ENCODE results near the gene SDCBP2. TPM values are rescaled to one million over a fixed set of nuclear protein-coding genes. Genes with fewer than 3 reads are reported as not detected.

Gene SDCBP2
- total RNA-seq, 2 donors from 2014 or later = 4.9 to 18.5 TPM

DNA sequence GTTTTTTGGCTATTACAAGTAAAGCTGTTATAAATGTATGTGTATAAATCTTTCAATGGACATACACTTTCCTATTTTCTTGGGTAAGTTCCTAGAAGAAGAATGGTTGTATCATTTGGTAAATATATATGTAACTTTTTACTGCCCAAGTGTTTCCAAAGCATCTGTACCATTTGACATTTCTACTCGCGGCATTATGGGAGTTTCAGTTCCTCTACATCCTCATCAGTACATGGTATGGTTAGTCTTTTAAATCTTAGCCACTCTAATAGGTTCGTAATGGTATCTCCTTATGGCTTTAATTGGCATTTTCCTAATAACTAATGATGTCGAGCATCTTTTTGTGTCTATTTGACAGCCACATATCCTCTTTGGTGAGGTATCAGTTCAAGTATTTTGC lies 49.9 kb downstream of the SDCBP2 start:
- Mint-ChIP-seq H3K9me3 (no peaks in the 10 kb centered on the region), H3K36me3 (no peaks in the 10 kb centered on the region), H3K27ac (no peak overlapping the region)
- ATAC-seq (no peak), DNase-seq (ENCODE audit: low spot score in 2 of 2) (no peak)

DNA sequence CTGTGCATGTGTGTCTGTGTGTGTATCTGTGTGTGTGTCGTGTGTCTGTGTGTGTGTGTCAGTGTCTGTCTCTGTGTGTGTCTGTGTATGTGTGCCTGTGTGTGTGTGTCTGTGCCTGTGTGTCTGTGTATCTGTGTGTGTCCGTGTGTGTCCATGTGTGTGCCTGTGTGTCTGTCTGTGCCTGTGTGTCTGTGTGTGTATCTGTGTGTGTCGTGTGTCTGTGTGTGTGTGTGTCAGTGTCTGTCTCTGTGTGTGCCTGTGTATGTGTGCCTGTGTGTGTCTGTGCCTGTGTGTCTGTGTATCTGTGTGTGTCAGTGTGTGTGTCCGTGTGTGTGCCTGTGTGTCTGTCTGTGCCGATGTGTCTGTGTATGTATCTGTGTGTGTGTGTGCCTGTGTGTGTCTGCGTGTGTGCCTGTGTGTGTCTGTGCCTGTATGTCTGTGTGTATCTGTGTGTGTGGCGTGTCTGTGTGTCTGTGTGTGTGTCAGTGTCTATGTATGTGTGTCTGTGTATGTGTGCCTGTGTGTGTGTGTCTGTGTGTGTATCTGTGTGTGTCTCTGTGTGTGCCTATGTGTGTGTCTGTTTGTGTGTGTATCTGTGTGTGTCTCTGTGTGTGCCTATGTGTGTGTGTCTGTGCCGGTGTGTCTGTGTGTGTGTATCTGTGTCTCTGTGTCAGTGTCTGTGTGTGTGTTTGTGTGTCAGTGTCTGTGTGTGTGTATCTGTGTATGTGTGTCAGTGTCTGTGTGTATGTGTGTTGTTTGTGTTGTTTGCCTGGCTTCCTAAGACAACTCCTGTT lies 51.2 kb downstream of the SDCBP2 start:
- Mint-ChIP-seq H3K27ac (no peak overlapping the region), H3K36me3 (no peaks in the 10 kb centered on the region), H3K9me3 (no peaks in the 10 kb centered on the region)
- no peak for DNase-seq (ENCODE audit: low spot score in 2 of 2)
- no peak for ATAC-seq

DNA sequence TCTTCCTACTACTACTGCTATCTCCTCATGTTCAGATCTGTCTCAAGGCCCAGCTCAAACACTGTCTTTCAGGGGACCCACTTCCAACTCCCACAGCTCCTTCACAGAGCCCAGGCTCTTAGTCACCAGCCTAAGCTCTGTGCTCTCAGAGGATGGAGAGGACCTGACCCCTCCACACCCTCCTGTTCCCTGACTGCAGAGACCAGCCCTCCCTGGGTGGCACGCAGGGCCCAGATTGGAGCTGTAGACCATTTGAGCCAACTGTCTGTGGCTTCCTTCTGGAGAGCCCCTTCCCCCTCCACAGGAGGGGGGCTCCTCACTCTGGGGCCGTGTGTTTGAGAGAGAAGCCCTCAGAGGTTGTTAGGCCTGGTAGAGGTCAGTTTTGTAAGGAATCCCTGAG lies 53.0 kb downstream of the SDCBP2 start:
- peak overlapping the region in 1 of 2 donors; percentile 80 for H3K27ac Mint-ChIP-seq
- no peaks in the 10 kb centered on the region for H3K36me3 Mint-ChIP-seq
- DNase-seq (ENCODE audit: low spot score in 2 of 2) (no peak), ATAC-seq (peak in 1 of 2 donors; percentile 28)
- H3K9me3 Mint-ChIP-seq = no peaks in the 10 kb centered on the region

DNA sequence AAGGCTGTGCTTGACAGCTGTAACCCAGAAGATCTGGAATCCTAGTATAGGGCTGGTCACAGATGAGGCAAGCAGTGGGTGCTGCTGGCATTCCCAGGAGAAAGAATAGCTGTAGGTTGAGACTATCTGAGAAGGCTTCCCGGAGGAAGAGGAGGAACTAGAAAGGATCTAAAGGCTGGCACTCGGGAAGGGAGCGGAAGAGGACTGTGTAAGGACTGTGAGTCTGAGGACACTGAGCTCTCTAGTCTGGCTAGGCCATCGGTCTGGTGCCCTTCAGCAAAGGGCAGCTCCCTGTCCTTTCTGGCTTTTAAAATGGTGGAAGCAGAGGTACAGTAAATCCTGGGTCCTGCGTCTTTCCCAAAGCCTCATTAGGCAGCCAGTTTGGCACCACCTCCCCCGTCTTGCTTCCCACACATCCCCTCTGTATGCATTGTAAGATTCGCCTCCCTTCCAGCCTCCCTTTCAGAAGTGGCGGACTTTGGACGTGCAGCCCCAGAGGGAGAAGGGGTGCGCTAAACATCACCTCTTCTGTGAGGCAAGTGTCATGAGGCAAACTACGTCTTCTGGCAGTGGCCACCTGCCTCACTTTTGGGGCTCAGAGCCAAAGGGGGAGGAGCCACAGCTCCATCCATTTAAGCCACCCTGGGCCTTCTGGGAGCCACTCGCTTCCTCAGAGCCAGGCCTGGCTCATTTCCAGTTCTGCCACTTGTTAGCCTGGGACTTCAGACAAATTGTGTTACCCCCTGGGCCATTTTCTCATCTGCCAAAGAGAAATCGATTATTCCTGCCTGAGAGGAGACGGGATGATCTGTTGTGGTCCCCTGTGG lies 54.2 kb downstream of the SDCBP2 start:
- Mint-ChIP-seq H3K9me3 (no peaks in the 10 kb centered on the region), H3K36me3 (no peaks in the 10 kb centered on the region), H3K27ac (no peak overlapping the region)
- DNase-seq (ENCODE audit: low spot score in 2 of 2) = no peak
- no peak for ATAC-seq

DNA sequence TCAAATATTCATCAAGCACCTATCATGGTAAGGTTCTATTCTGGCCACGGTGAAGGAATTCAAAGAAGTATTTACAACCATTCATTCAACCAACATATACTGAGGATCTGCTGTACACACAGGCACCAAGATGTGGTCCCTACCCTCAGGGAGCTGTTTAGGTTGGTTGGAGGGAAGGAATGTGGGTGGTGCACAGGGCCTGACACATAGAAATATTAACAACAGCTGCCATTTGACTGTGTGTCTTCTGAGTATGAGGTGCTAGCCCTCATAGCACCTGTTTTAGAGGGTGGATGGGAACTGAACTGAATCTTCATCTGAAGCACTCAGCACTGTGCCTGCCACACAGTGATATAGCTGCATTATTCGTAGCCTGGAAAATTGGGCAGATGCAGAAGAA lies 55.6 kb downstream of the SDCBP2 start:
- DNase-seq (ENCODE audit: low spot score in 2 of 2) (no peak), ATAC-seq (no peak)
- H3K9me3 Mint-ChIP-seq = no peaks in the 10 kb centered on the region
- no peaks in the 10 kb centered on the region for H3K36me3 Mint-ChIP-seq
- no peak overlapping the region for H3K27ac Mint-ChIP-seq

DNA sequence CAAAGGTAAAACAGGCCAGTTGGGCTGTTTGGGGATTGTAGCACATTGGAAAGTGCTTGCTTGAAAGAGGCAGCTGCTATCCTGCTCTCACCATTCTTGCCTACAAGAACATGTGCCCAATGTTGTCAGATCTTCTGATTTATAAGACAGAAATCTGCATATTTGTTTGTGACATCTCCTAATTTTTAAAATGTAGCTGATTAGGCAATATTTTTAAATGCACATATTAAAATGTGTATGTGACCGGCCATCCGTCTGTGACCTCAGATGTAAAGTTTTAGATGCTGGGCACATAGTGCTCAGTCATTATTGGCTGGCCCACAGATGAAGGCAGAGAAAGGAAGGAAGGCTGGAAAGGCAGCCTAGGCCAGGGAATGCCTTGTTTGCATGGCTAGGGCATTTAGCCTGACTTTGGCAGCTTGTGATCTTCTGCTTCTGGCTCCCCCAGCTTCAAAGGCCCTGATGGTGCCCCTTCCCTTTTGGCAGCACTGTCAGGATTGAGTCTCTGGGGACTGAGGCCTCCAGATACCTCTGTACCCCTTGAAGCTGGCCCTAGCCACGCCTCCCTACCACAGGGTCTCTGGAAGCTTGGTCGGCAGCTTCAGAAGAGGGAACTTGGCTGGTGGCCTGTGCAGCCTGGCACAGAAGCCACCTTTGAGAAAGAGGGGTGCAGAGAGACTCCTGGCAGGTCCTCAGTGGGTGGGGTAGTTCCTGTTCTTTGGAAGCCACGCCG lies 56.4 kb downstream of the SDCBP2 start:
- Mint-ChIP-seq H3K36me3 (no peaks in the 10 kb centered on the region), H3K27ac (no peak overlapping the region), H3K9me3 (no peaks in the 10 kb centered on the region)
- ATAC-seq (no peak), DNase-seq (ENCODE audit: low spot score in 2 of 2) (no peak)

DNA sequence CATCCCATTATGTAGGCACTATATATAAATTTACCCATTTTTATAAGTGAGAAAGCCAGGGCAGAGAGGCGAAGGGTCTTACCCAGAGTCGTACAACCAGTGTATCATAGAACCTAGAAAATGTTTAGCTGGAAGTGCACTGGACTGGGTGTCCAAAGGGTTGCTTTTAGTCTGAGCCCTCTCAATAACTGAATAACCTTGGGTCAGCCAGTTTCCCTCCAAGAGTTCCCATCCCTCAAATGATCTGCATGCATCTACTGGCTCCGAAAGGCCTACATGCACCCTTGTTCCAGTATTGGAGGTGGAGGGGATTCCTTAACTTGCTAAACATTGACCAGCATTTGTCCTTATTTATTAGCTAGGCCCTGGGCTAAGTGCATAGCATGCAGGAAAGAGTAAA lies 59.1 kb downstream of the SDCBP2 start:
- no peaks in the 10 kb centered on the region for H3K9me3 Mint-ChIP-seq
- no peak for DNase-seq (ENCODE audit: low spot score in 2 of 2)
- H3K36me3 Mint-ChIP-seq = no peaks in the 10 kb centered on the region
- no peak overlapping the region for H3K27ac Mint-ChIP-seq
- no peak for ATAC-seq

DNA sequence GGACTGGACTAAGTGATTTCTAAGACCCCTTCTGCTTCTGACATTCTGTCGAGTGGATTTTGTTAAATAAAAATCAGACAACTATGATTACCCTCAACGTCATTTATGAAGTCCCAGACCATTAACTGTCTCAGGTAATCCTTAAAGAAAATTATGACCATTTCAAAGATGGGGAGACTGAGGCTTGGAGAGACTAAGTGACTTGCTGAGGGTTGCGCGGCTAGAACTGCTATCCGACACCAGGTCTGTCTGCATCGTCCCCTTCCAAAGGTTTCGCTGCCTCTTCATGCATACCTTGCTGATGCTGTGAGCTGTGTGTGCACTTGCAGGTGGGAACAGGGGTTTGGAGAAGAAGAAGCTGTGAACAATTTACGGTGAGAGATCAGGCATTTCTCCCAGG lies 59.7 kb downstream of the SDCBP2 start:
- ATAC-seq (no peak), DNase-seq (ENCODE audit: low spot score in 2 of 2) (no peak)
- no peaks in the 10 kb centered on the region for H3K36me3 Mint-ChIP-seq
- no peaks in the 10 kb centered on the region for H3K9me3 Mint-ChIP-seq
- H3K27ac Mint-ChIP-seq = peak overlapping the region in 1 of 2 donors; percentile 7

DNA sequence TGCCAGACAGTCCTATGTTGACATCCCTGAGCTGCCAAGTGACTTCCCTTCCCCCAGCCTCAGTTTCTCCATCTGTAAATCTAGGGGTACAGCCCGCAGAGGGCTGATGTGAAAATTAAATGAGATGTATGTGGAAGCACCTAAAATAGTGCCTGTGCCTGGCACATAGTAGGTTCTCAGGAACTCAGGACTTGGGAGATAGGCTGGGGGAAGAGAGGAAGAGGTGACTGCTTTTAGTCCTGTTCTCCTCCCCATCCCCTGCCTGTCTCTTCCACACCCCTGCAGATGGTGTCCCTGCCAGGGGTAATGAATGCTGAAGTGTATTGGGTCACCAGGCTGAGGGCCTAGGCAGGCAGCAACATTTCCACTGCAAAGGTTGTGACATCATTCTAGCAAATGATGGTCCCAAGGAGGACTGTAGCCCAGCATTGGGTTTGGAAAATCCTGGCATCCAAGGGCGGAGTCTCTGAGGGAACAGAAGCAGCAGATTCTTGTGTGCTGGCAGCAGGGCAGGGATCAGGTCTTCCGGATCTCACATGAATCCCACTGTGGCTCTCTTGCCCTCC lies 61.0 kb downstream of the SDCBP2 start:
- DNase-seq (ENCODE audit: low spot score in 2 of 2) = no peak
- no peak for ATAC-seq

DNA sequence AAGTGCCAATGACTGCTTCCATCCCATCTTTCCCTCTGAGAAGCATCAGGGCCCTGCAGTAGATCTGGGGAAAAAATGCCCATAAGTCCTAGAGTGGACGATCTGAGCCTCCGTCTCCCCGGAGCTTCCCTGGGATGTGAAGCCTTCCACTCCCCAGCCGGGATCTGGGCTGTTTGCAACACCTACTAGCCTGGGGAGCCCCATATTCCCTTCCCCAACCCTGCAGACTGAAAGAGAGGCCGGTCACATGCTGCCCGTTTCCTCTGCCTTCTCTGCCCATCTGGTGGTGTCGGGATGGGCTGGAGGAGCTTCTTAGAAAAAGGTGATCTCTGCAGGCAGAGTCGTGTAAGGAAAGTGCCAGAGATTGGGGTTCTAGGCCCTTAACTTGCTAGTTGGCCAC lies 61.8 kb downstream of the SDCBP2 start:
- DNase-seq (ENCODE audit: low spot score in 2 of 2) (no peak), ATAC-seq (no peak)
- Mint-ChIP-seq H3K27ac (no peak overlapping the region), H3K36me3 (peaks cover 0 to 13% of the 10 kb centered on the region in 2 donors), H3K9me3 (no peaks in the 10 kb centered on the region)

More for the DNA sequence above, 61.0 kb downstream of the SDCBP2 start:
- no peak overlapping the region for H3K27ac Mint-ChIP-seq
- peaks cover 0 to 6% of the 10 kb centered on the region in 2 donors for H3K36me3 Mint-ChIP-seq
- H3K9me3 Mint-ChIP-seq = no peaks in the 10 kb centered on the region

DNA sequence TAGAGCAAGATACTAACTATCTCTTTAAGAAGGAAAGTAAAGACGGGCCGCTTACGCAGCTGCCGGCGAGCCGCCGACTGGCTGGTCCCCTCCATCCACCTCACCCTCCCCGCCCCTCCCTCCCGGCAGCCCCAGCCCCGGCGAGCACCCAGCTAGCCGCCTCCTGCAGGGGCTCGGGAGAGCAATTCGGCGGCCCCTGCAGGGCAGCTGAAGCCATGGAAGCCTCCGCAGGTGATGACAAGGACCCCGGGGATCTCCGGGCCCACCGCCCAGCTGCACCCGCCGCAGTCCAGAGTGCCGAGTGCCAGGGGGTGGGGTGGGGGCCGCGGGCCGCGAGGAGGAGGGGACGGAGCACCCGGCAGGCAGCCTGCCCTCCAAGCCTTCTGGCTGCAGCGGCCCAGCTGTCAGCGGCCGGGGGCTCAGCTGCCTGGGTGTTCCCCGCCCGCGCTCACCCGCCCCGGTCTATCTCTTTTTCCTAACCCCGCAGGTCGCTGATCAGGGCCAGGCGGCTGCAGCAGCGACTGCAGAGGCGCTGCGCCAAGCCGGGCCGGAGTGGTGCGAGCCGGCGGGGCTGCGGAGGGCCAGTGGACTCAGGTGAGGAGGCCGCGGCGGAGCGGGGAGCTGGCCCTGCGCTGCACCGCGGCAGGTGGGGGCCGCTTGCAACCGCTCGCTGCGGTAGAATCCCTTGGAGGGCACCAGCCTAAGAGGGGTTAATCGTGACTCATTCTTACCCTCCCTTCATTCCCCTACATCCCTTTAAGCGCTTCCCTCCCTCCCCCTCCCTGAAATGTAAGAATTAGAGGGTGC lies 62.6 kb downstream of the SDCBP2 start, which contains the start of gene SNPH:
SNPH (plus strand) TSS at position 128 of the 807 bp plus-strand sequence. CDS start 29,946 bp downstream, outside the sequence.
- H3K9me3 Mint-ChIP-seq = no peaks in the 10 kb centered on the region
- ATAC-seq (peak; percentile 92 to 96), DNase-seq (ENCODE audit: low spot score in 2 of 2) (peak; percentile 57 to 68)
- peaks cover 0 to 19% of the 10 kb centered on the region in 2 donors for H3K36me3 Mint-ChIP-seq
- H3K27ac Mint-ChIP-seq = peak within 1 kb of the TSS; percentile 80 to 93

DNA sequence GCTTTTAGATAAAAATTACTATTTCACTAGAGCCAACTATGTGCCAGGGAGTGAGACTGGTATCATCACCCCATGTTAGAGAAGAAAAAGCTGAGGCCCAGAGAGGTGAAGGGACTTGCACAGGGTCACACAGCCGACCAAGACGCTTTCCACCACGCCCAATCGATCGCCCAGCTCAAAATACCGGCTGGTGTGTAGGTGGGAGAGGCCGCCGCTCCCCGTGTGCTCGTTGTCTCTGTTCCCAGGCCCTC lies 63.1 kb downstream of the SDCBP2 start:
- no peak for ATAC-seq
- Mint-ChIP-seq H3K9me3 (no peaks in the 10 kb centered on the region), H3K36me3 (peaks cover 0 to 19% of the 10 kb centered on the region in 2 donors), H3K27ac (peak overlapping the region; percentile 80 to 93)
- no peak for DNase-seq (ENCODE audit: low spot score in 2 of 2)

DNA sequence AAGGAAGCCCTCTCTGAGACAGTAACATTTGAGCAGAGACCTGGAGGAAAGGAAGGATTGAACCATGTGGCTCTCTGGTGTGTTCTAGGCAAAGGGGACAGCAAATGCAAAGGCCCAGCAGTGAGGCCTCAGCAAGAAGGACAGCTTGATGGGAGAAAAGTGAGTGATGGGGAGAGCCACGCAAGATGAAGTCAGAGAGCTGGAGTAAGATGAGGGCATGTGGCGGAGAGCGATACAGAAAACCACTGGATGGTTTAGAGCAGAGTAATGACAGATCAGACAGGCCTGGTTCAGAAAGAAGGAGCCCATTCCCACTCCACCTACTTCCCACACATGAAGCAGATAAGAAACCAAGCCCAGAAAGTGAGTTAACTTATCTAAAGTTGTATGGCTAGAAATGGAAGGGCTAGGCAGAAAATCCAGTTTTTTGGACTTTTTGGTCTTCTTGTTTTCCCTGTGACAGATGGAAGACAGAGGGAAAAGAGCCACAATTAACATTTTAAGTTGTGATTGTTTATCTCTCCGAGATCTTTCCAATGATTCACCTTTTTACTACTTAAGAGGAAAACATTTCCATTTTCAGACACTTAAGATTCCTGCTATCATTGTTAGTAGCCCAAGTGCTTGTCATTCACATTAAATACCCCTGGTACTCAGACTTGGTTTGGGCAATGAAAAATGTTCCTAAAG lies 63.6 kb downstream of the SDCBP2 start:
- no peaks in the 10 kb centered on the region for H3K9me3 Mint-ChIP-seq
- peak in 1 of 2 donors; percentile 8 for ATAC-seq
- H3K36me3 Mint-ChIP-seq = peaks cover 0 to 19% of the 10 kb centered on the region in 2 donors
- peak overlapping the region; percentile 80 to 93 for H3K27ac Mint-ChIP-seq
- DNase-seq (ENCODE audit: low spot score in 2 of 2) = no peak

DNA sequence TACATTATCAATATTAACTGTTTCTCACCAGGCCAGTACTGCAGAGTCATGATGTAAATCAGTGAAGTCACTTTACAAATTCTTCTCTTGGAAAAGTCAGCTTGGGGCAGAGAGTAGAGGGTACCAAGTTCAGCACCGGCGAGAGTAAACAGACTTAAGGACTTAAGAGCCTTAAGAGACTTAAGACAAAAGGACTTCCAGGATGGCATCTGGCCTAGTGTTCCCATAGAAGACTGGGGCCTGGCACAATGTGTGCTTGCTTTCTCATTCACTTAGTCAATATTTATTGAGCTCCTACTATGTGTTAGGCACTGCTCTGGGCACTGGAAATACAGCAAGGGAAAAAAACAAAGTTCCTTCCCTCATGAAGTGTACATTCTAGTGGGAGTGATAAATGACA lies 64.2 kb downstream of the SDCBP2 start:
- DNase-seq (ENCODE audit: low spot score in 2 of 2) (no peak), ATAC-seq (no peak)
- Mint-ChIP-seq H3K36me3 (peaks cover 0 to 19% of the 10 kb centered on the region in 2 donors), H3K27ac (peak overlapping the region; percentile 24 to 80), H3K9me3 (no peaks in the 10 kb centered on the region)

DNA sequence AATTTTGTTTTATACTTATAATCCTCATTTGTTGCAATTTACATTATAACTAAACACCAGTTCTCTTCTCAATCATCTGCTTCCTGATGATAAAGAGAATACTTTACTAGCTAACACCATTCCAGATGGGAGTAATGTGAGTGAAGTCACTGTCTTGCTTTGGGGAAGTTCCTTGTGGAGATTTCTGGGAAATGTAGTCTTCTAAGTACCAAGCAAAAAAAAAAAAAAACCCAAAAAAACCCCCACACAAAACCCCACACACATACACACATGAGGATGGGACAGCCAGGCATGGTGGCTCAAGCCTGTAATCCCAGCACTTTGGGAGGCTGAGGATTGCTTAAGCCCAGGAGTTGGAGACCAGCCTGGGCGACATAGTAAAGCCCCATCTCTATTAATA lies 65.1 kb downstream of the SDCBP2 start:
- DNase-seq (ENCODE audit: low spot score in 2 of 2) (no peak), ATAC-seq (no peak)
- Mint-ChIP-seq H3K36me3 (peaks cover 0 to 19% of the 10 kb centered on the region in 2 donors), H3K9me3 (no peaks in the 10 kb centered on the region), H3K27ac (no peak overlapping the region)

All from activated naive CD4-positive, alpha-beta T cell treated with anti-CD3 and anti-CD28 coated beads, Interleukin-2, amount 50 U/mL, for 72 hours (primary cell).